ENCODE measurements around the gene ZBTB8A.

DNA sequence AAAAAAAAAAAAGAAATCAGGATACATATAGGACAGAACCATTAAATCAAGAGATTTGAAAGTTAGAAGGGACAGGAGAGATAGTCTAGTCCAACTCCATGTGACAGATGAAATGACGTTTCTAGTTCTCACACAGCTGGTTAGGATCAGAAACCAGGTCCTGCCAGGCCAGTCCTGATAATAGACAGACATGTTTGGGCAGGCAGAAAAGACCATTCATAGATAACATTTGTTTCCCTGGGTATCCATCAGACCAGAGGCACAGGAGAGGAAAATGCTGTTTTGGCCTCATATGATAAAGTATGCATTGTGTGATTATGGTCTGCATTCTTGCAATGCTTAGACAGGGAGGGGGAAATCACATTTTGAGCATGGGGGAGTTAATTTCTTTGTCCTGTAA, 45.0 kb upstream of the ZBTB8A start:
- TF ChIP-seq, protein P1, sequence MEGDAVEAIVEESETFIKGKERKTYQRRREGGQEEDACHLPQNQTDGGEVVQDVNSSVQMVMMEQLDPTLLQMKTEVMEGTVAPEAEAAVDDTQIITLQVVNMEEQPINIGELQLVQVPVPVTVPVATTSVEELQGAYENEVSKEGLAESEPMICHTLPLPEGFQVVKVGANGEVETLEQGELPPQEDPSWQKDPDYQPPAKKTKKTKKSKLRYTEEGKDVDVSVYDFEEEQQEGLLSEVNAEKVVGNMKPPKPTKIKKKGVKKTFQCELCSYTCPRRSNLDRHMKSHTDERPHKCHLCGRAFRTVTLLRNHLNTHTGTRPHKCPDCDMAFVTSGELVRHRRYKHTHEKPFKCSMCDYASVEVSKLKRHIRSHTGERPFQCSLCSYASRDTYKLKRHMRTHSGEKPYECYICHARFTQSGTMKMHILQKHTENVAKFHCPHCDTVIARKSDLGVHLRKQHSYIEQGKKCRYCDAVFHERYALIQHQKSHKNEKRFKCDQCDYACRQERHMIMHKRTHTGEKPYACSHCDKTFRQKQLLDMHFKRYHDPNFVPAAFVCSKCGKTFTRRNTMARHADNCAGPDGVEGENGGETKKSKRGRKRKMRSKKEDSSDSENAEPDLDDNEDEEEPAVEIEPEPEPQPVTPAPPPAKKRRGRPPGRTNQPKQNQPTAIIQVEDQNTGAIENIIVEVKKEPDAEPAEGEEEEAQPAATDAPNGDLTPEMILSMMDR (conservative IDR thresholded peaks at IDR 0.05): no peak
- no peak for TF ChIP-seq ZFX (IDR thresholded peaks at IDR 0.05)

Measured in C4-2B (cell line).